ENCODE results near the gene HSPH1.
A peak's percentile ranks its signal among the peaks of the same experiment; 100 is the strongest.

HSPH1 gene

DNA sequence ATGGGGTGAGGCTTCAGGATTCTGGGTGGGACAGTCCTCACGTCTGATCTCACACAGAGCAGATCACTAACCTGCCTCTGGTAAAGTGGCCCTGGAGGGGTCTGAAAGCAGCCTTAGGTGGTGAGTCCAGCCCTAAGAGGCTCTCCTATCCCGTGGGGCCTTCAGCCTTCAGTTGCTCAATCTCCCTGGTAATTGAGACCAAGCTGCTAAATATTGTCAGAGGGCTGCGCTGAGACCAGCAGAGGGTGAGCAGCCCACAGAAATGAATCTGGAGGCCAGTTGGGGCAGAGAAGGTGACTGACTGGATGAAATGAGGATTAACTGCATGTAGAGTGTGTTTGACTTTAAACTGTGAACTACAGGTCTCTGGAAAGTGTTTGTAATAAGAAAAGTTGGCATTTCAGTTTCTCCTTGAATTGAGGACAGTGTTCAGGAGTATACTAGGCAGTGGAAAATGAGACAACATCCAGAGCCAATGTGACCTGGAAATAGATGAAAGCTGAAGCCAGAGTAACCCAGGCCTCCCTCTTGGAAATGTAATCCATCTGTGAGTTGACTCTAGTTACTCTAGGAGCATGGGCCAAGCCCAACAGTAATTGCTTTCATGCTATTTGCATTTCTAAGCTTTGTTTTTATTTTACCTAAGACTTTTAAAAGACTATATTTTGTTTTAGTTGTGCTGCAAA lies 14.3 kb upstream of the HSPH1 start:
- no peak for DNase-seq

DNA sequence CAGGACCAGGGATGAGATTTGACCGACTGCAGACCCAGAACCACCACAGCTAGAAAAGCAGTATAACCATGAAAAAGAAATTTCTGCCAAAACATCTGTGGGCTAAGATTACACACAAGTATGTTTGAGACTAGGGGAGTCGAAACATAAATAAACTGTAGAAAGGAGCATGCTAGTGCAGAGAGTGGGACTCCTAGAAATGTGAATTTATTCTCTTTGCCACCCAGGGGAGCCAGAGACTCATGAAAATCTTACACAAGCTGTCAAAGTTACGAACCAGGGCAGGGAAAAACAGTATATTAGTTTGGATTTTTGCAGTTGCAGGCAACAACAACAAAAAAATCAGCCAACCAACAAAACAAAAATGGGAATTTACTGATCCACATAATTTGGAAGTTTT lies 12.3 kb upstream of the HSPH1 start:
- DNase-seq: no peak

DNA sequence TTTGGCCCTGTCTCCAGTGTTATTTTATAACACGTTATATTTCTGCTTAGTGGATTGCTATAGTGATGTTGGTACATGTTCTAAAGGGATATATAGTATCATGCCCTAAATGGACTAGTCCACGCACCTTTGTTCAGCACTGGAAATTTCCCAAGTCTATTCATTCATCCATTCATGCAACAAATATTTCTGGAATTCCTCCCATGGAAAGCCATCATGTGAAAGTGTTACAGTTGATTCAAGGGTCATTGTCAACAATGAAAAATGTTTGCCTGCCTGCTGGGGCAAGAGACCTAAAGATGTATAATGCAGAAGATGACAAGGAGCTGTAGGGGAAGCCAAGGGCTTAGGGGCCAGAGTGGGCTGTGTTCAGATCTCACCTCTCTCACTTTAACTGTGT lies 10.8 kb upstream of the HSPH1 start:
- no peak for DNase-seq

DNA sequence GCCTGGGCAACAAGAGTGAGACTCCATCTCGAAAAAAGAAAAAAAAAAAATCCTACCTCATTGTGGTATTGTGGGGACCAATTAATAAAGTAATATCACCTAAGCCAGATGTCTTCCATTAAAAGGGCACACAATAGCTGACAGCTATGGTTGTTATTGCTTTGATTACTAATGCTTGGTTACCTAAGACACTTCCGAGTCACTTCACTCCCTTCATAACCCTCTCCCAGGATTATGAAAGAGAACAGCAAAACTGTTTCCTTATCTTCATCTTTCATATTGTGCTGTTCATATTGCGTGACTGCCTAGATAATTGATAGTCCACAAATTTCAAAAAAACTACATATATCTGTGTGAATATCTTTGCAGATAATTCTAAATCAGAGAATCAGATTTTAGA lies 10.3 kb upstream of the HSPH1 start:
- no peak for DNase-seq

DNA sequence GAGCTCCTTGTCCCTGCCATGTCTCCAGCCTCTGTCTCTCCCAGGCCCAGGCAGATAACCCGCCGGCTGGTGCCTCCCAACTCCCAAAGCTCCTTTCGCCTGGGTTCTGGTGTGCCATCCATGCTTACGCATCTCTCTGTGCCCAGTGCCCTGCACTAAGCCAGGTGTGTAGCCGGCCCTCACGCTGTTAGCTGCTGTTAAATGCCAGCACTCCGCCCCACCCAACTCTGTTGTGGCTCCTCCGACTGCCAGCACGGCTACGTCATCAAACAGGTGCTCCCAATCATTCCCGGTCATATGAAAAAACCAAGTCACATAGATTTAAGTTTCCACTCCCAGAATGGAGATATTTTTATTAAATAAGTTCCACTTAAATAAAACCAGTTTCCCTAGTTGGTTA lies 7.0 kb upstream of the HSPH1 start:
- DNase-seq: no peak

DNA sequence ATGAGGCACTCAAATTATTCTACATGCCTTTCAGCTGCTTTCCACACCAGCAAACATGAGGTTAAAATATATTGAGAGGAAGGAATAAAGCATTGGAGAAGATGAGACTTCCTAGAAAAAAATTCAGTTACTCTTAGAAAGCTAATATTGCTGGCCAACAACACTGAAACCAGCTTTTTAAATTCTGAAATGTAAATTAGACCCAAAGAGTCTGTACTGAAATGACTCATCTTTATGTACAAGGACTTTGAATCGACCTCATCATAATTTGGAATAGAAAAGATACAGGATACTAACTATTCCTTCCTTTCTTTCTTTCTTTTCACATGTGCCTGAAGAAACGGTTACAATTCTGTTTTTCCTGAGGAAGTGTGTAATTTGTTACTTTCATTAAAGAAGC lies 6.5 kb upstream of the HSPH1 start:
- no peak for DNase-seq

DNA sequence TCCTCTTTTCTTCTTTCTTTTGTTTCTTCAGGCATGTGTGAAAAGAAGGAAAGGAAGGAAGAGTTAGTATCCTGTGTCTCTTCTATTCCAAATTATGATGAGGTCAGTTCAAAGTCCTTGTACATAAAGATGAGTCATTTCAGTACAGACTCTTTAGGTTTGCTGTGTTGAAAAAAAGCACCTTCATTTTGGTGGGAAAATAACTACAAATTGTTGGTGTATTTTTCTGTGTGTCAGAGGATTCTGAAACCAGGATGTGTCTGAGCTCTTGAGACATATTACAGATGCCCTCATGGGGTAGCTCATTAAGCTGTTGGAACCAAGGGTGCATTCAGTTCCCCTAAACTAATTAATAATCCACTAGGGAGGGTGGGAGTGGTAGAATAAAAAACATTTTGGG lies 5.8 kb upstream of the HSPH1 start:
- no peak for DNase-seq

DNA sequence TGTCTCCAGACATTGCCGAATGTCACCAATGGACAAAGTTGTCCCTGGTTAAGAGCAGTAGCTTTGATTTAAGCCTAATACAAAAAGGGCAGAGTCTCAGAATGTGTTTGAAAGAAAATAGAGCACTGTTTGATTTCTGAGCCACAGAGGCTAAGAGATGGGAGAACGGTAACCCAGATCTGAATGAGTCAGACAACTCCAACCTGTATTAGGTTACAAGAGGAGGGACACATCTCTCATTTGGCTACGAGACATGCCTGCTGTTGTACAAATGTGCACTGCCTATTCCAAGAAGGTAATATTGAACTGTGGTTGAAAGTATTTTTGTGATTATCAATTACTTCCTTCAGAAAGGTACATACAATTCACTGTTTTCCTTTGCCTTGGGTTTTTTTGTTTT lies 4.9 kb upstream of the HSPH1 start:
- DNase-seq: no peak

DNA sequence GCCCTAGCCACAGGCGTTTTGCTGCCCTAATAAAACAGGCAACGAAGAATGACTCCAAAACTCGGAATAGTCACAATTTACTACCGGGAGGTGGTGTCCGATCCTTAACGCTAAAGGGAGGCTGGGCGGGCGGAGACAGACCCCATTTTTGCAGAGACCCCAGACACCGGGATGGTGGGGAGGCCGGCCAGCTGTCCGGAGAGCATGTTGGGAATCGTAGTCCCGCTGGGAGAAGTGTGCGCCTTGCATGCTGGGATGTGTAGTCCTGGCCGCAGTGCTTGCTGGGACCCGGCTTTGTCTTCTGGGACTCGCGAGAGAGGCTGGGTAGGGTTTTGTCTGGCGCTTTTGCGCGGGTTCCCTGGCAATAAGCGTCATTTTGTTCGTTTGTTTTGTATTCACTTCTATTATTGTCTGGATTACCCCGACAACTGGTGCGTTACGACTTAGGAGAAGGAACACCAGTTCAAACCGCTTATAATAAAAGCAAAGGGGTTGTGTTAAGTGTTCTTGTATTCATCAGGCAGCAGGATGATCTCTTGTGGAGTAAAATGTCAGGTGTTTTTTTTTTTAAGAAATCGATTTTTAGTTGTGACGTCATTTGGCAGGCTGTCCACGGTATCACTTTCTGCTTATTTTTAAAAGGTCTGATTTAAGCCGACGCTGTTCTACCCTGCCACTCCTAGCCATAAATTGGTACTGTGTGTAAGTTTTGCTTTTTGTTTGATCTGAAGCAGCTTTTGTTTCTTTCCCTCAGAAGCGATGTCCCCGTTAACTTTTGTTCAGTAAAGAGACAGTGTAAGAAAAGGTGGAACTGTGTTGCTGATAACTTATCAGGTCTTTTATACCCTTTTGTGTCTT lies 676 bp upstream of the HSPH1 start:
- DNase-seq: peak; percentile 99

DNA sequence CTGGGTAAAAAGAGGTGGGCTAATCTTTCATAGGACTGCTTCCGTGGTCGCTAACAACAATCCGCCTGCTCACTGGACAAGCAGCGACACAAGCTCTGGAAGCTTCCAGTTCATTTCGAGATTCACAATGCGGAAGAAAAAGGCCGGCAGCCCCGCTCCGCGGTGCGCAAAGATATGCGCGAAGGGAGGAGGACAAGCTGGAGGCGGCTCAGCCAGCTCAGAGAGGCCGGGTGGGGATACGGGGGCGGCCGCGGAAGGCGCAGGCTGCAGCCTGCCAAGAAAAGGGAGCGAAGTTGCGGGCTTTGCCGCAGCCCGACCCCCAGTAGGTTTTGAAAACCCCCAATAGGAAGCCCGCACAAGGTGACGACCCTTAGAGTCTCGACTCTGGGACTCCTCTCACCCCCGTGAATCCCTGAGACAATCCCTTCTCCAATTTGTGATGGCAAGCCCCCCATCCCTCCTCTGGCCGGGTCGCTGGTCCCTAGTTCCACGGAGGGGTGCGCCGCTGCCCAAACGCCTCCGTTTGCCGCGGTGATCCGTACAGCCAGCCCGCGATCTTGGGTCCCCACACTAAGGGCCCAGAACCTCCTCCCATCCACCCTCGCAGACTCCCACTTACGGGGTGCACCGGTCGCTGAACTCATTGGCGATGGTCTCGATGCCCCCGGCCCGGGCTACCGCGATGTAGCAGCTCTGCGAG lies 697 bp downstream of the HSPH1 start:
- DNase-seq: peak; percentile 66

DNA sequence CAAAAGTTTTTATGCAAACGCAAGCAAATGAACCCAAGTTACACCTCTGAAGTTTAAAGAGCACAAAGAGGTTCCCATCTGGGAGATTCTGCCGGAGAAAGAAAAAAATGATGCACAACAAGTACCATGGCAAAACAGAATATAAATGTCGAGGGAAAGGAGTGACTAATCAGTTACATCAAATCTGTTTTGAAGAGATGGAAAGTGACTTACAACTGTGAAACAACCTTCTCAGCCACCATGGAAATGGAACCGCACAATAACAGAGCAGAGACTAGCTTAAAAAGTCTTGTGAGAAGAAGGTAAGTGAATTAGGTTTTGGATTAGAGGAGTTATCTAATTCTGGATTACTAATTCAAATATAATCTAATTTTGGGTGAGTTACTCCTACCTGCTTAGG lies 2.4 kb downstream of the HSPH1 start:
- DNase-seq: no peak

DNA sequence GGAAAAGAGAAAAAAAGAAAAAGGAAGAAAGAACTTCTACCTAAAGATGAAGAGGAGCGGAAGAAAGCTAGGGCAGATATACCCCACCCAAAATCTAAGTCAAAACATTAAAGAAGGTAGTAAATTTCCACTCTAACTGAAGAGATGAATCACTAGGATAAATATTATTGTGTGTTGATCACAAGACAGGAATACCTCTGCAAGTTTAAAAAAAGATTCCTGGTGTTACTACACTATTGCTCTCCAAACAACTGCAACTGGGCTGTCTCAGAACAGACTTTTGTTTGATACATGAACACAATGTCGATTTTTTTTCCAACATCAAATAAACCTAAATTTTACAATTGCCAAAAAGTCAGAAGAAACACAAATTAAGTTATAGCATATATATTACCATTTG lies 6.8 kb downstream of the HSPH1 start:
- DNase-seq: no peak

DNA sequence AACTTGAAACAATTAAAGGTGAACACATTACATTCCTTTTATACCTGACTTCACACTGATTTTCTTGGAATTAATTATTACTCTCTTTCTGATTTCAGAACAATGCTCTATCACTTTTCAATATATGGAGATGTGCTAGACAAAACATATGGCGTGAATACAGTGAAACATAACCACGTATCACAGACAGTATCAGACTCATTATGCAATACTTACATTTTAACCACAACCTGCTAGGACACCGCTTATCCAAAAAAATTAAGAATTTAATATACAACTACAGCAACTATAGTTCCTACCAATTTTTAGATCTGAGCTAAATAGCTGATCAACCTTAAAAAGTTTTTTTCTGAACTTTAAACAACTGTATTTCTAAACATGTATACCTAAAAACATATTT lies 9.9 kb downstream of the HSPH1 start:
- DNase-seq: no peak

DNA sequence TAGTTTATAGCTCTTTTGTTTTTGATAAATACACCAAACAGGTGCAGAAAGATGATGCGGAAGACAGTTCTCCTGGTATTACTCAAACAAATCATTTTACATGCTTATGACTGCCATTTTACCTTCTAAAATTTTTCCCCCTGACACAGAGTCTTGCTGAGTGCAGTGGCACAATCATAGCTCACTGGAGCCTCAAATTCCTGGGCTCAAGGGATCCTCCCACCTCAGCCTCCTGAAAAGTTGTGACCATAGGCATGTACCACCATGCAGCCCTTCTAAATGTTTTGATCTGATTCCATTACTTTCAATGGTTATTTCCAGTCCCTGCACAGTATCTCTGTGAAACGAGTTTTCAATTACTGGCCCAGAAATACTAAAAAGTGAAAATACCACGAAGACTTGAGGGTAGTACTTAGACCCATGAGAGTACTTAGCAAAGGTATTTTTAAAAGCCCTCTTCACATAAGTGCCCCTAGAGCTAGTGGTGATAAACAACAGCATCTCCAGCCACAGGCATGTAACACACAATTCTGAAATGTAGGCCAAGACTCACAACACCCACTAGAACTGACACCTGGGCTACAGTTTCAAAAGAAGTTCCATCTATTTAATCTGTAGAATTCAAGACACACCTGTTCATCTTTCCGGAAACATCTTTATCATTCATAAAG lies 11.3 kb downstream of the HSPH1 start:
- DNase-seq: no peak

DNA sequence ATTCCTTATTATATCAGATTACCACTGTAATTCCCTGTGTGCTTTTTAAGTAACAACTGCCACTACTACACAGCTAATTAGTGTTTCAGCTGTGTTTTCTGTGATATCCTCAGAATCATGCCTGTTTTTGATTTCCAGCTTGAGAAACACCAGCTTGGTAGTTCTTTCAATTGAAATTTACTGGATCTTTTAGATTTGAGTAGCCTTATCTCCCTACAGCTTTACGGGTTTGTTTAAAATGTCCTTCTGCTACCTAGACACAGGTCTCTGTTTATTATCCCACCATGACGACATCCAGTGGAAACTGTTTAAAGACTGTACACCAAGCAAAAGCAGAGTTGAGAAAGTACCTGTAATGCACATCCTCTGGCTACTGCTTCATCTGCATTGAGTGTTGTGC lies 12.1 kb downstream of the HSPH1 start:
- DNase-seq: no peak

DNA sequence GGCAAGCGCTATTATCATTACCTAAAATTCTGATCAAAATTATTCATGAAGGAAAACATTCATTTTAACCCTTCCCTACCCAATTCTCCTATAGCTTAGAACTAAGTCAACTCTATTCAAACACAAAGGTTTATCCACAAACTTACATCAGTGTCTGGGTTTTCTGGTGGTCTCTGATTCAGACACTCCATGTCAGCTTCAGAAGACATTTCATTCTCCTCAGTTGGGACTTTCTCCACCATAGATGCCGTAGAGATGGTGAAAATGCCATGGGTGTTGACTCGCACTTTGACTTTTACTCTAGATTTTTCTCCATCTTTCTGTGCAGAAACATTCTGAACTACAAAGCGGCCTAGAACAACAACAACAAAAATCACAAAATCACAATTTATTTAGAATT lies 16.3 kb downstream of the HSPH1 start:
- DNase-seq: no peak

DNA sequence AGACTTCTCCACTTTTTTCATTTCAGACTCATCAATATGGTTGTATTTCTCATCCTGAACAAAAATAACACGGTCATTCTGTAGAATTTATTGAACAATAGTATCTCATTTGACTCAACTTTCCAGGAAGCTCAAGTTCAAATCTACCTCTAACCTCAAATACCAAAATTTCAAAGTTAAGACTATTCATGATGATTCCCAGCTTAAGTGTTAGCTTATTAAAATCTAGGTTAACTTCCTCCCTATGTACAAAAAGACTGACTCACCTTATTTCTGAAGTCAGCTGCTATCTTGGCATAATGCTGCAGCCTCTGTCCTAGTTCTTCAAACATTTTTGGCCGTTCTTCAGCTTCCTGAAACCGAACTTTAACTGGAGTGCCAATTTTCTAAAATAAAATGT lies 23.2 kb downstream of the HSPH1 start:
- no peak for DNase-seq

DNA sequence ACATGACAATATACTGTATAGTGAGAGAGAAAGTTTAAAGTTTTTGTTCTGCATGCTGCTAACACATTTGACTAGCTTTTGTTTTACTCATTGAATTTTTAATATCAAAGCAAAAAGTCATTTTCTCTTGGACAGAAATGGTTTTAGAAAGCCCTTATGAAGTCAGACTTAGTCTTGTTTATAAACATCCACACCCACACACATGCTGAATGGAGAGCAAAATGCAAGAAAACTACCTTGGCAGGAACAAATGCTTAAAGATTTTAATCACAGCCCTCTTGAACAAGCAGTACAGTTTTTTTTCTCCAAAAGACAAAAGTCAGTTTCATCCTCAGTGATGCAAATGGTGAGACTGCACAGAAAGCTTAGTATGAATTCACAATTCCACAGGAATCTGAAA lies 25.0 kb downstream of the HSPH1 start:
- DNase-seq: no peak

DNA sequence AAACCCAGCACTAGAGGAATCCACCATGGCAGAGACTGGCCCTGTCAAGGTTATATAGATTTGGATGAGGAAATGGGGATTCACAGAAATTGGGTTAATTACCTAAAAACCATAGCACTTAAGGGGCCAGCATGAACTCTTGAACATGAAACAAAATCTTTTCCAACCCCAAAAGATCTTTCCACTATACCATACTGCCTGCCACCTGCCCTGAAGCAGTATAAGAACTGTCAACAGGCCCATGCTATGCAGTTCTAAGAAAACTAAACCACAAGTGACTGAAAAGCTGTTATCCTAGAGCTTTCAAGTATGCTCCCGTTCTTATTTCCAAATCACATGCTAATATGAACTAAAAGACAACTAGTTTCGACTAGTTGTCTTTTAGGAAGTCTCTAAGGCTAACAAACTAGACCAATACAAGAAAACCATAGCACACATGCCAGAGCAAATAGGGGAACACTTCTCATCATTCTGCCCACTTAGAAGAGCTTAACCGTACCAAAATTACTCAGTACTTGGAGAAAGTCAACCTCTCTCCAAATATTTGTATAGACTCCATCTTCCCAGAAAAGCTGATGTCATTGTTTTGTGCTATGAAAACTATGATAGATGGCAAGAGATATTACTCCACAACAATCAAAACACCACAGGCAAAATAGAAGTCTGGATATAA lies 27.5 kb downstream of the HSPH1 start:
- DNase-seq: no peak

DNA sequence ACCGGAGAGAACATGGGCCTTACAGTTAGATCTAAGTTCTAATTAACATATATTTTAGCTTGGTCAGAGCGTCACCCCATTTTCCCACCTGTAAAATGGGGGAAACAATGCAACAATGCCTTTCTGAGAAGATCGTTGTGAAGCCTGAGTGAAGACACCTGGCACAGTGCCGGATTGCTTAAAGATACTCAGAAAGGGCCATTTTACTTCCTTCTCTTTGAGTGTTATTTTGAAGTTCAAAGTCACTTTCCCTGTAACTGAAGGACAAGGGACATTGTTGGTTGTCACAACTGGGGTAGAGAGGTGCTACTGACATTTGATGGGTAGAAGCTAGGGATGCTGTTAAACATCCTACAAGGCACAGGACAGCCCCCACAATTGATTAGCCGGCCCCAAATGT lies 28.1 kb downstream of the HSPH1 start:
- DNase-seq: no peak

DNA sequence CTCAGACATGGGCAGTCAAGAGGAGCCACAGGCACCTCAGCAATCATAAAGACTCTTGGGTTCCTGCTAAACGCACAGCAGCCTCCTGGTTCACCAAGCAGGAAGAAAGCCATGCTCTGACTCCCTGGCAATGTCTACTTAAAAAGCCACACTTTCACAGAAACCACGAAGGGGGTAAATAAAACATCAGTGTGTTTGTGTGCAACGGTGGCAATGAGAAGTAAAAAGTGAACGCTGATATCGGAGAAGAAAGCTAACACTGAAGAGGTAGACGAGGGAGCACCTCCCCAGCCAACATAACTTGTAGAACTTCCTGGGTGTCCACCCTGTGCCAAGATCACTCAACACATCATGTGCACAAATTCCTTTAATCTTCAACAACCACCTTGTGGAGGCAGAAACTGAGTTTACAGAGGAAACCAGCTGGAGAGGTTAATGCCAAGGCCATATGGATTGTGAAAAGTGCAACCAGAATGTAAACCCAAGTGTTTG lies 30.2 kb downstream of the HSPH1 start:
- no peak for DNase-seq

DNA sequence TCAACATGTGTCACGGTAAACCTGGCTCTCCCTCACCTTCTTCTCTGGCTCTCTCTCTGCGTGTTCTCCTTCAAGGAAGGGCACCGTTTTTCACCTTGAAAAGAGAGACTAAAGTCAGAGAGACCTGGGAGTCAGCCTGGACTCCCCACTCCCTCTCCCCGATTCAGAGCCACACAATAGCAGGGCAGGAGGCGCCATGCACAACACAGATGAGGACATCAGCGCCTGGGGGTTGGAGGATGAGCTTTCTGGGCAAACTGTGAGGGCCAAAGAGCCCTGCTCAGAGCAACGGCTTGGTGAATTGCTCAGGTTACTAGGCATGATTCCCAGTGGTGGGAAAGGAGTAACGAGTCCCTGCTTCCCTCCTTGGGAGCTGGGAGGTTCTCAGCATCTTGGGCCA lies 32.3 kb downstream of the HSPH1 start:
- no peak for DNase-seq

DNA sequence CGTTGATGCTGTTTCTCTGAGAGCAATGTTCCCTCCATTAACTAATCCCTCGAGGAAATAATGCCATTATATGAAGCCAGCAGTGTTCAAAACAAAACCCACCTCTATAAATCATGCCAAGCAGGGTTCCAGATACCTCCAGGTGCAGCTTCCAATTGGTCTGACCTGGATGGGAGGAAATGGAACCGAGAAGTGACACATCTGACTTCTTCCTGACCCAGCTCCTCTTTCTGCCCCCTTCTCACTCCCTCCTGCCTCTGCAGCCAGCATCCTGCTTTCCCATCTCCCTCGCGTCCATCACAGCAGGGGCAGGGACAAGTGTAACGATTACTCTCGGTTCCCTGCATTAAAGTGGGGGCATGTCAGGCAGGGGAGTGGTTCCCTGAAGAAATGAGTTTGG lies 37.5 kb downstream of the HSPH1 start:
- DNase-seq: no peak
